Activated CD8-positive, alpha-beta memory T cell treated with anti-CD3 and anti-CD28 coated beads, Interleukin-2, amount 50 U/mL, for 1 hour (primary cell): ENCODE data around the gene PTPN3.

Experiments used
- DNase-seq: peaks from one replicate; pipeline ENCODE4 v3.0.0-alpha.2; 2020; ENCODE audit errors: extremely low read depth

The PTPN3 gene

GRCh38 chr9:109451311-109452025 lies 46.6 kb downstream of the PTPN3 start:
- no peak for DNase-seq

DNA sequence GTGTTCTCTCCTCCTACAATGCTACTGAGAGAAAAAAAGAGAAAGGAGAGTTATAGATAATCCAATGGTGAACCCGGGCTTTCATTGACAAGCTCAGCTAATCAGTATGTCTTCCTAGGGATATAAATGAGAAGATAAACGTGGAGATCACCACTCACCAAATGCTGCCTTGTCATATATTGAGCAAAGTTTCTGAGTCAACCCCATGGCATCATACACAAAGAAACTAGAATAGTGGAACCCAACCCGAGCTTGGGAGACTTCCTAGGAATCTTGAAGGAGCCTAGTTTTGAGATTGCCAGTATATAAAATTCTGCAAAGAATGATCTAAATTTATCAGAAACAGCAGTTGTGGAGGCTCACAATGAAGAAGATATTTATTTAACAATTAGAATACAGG lies 47.8 kb downstream of the PTPN3 start:
- no peak for DNase-seq

DNA sequence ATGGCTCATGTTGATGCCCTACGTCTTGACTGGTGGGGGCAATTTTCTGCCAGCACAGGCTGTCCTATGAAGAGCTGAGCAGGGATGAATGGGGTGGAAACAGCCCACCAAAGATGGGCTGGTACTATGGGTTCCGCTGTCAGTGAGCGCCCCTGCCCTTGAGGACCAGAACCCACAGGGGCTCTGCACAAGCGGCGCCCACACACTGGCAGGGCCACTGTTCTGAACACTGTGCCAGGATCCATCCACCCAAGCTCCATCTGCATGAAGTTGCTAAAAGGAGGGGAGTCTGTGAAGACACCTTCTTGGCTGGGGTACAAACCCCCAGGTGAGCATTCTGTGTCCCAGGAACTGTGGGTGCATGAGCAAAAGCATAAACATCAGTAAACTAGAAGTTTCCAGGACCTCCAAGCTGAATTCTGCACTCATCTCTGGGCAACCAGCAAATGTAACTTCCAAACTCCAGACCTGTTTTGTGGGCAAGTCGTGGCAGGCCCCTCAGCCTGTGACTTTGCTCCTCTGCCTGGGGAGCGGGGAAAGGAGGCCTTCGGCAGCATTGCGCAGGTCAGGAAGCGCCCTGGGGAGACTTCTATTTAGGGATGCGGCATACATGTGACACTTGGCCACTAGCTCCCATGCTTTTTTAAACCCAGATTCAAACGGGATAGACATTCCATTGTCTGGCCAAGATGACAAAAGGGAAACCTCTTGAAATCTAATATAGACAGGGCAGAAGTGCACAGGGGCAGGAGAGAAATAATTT lies 48.9 kb downstream of the PTPN3 start:
- no peak for DNase-seq

DNA sequence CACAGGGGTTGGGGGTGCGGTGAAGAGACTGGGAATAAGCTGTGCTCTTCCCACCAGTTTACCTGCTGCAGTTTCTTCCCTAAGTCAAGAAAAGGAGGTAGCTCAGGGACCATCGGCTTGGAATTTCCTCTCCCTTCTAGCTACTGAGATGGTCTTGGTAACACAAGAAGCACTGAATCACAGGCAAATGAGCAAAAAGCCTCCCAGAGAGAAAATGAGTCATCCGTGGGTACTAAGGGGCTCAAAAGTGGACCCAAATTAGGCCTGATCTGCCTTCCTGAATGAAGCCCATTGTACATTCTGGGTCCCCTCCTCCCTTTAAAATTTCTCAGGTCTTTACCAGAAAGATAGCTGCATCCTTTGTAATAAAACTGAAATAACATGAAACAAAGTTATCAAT lies 49.9 kb downstream of the PTPN3 start:
- DNase-seq: no peak

DNA sequence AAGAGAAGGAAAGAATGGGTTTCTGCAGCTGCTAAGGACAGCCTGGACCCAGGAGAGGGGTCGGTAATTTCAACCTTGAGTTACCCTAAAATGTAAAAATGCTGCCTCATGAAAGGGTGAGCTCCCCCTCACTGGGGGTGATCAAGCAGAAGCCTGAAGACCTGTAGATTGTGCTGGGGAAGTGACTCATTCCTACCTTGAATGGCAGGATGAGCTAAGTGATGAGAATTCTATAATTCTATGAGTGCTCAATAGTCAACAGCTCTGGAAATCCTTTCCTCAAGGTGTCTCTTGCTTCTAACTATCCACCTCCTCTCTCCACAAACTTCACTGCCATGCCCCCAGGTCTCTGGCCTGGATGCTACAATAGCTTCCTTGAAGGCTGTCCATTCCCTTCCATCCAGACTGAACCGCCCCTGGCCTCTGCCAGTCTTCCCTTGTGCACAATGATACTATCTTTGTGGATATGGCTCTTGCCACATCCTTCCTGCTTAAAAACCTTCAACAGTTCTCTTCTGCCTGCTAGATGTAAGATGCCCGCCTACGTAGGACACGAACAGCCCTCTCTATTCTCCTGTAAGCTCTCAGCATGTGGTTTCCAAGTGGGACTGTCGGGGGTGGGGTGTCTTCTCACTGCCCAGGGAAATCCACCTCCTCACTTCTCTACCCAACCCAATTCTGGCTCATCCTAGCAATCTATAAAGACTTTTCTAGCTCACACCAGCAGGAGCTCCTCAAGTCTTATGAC lies 50.6 kb downstream of the PTPN3 start:
- DNase-seq: no peak

- DNase-seq: no peak
These were observed 53.3 kb downstream of the PTPN3 start for GRCh38 chr9:109444771-109445320.

- DNase-seq: no peak
These were observed 55.4 kb downstream of the PTPN3 start for GRCh38 chr9:109442716-109443115.

GRCh38 chr9:109441296-109441695 lies 56.8 kb downstream of the PTPN3 start:
- no peak for DNase-seq

GRCh38 chr9:109440797-109441287 lies 57.3 kb downstream of the PTPN3 start:
- DNase-seq: no peak

DNA sequence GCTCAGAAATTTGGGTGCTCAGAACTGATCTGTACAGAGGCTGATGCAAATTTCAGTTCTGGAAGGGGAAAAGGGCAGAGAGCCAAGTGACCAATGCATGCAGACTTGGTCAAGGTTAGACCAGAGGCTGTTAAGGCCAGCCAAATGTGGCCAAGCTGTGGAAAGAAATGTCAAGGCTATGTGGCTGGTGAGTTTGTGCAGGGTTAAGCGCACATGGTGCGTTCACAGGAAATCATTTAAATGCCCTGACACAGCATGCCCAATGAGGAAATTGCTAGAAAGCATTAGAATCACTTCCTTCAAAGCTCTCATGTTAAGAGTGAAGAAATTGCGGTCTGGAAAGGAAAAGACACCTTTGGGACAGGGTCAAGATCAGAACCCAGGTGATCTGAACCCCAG lies 58.0 kb downstream of the PTPN3 start:
- DNase-seq: no peak

GRCh38 chr9:109439378-109440116 lies 58.6 kb downstream of the PTPN3 start:
- no peak for DNase-seq

- no peak for DNase-seq
These were observed 60.8 kb downstream of the PTPN3 start for GRCh38 chr9:109437286-109437685.

DNA sequence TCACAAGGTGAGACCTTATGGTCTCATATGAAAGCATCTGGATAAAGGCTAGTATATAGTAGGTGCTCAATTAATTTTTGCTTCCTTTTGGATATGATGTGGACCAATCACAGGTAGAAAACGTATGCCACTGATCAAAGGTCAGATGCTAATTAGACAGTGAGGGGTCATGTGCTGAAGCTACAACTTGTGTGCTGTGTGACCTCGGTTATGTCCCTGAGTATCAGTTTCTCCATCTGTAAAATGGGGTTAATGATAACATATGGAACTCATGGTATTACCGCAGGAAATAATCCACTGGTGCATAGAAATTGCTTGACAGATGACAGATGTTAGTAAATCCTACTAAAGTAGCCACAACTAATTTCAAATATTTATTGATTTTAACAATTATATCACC lies 62.0 kb downstream of the PTPN3 start:
- no peak for DNase-seq

DNA sequence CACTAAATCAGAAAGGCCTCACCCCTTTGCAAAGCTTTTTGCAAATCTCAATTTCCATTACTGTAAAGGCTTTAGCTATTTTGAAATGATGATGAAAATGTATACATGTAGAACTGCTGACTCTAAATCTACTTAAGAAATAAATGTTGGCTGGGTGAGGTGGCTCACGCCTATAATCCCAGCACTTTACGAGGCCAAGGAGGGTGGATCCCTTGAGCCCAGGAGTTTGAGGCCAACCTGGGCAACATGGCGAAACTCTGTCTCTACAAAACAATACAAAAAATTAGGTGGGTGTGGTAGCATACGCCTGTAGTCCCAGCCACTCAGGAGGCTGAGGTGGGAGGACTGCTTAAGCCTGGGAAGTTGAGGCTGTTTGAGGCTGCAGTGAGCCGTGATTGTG lies 64.6 kb downstream of the PTPN3 start:
- no peak for DNase-seq

- no peak for DNase-seq
These were observed 67.9 kb downstream of the PTPN3 start for GRCh38 chr9:109430231-109430630.

DNA sequence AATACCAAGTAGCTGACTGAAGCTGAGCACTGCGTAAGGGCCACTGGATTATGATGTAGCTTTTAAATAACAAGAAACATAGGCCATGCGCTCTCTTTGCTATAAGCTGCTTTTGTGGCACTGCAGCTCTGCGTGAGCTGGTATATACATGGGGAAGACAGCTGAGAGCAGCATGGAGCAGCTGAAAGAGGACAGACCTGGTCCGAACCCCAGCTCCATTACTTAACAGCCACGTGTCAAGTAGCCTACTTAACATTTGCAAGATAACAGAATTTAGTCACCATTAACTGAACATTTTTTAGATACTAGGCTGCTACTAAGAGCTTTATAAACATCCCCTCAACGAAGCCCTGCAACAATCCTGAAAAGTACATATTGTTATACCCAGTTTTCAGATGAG lies 69.3 kb downstream of the PTPN3 start:
- DNase-seq: no peak

DNA sequence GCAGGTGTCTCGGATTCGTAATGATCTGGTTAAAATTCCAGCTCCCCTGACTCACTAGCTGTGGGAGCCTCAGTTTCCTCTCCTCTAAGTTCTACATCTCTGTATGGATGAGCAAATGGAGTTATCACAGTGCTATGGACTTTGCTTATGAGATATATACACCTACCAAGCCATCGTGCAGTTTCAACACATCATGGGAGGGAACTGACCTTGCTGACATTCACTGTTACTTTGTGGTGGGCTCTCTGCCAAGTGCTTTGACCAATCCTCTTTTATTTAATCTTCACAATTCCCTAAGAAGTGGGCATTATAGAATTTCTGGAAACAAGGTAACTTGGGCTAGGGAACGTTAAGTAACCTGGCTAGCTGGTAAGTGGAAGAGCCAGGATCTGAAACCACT lies 70.2 kb downstream of the PTPN3 start:
- DNase-seq: no peak

DNA sequence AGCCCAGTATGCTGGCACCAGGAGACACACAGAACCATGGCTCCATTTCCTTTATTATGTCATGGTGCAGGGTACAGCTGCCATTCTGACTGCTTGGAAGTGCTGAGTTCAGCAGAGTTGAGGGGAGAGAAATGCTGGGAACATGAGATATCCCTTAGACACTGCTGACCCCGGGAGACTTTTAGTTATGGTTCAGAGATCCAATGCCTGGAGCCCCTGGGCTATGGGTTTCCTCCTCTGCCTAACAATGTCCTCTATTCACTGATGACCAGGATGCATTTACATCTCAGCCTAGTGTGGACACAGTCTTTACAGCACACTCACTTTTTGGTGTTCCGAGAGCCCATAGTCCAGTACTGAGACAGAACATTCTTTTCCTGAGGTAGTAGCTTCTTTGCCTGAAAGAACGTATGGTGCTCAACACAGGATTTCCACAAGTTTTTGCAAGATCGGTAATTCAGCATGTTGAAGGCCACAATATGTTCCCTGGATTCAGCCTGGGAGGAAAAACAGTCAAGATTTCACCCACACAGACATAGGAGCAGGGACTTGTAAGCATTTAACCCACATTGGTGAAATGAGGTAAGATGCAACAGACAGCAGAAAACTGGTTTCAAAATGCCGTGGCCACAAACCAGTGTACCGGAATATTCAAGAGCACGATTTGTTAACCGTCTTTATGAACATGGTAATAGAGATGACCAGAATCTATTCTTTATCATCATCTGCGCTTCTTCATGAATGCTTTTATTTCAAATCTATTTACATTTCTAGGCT lies 71.3 kb downstream of the PTPN3 start:
- DNase-seq: no peak

DNA sequence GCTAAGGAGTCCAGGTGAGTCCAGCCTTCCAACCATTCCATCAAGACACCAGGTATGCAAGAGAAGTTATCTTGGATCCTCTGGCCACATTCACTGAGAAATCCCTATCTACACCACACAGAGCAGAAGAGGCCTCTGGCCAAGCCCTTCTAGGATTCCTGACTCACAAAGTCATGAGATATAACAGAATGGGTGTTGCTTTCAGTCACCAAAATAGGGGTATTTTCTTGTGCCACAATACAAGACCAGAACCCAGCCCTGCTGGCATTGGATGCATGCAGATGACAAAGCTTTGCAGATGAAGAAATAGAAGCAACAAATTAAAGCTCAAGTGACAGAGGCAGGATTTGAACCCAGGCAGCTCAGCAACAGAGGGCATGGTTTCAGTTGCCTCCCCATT lies 73.5 kb downstream of the PTPN3 start:
- no peak for DNase-seq

- no peak for DNase-seq
These were observed 74.2 kb downstream of the PTPN3 start for GRCh38 chr9:109423877-109424276.

DNA sequence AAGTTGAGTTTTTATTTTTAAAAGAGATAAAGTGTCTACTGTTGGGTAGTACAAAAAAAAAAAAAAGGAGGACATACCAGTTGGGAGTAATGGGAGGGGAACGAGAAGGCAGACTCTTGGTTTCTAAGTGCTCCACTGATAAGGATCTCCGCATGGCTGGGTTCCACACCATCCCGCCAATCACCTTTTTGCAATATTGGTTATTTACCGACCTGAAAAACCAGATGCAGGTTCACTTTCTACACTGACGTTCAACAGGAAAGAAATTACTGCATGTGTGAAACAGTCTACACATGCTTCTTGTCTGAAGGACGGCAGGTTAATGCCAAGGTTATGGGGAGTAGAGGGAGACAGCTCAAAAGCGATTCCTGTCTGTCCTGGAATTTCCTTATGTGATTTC lies 75.5 kb downstream of the PTPN3 start:
- DNase-seq: no peak
